Stimulated activated CD4-positive, alpha-beta T cell treated with anti-CD3 and anti-CD28 coated beads, Interleukin-2, amount 100 ng/mL, for 48 hours (primary cell): ENCODE results near the gene OR10G3.

Experiments used
- DNase-seq, 2 donors: peaks; one replicate each; pipeline ENCODE4 v3.0.0-alpha.2; 2020

OR10G3 gene

GRCh38 chr14:21535545-21536417 is 44.1 kb downstream of the OR10G3 start:
- no peak for DNase-seq

- no peak for DNase-seq
These were observed 45.3 kb downstream of the OR10G3 start for GRCh38 chr14:21534576-21534975.

GRCh38 chr14:21533294-21533693 is 46.6 kb downstream of the OR10G3 start:
- DNase-seq, result no peak

- no peak for DNase-seq
These were observed 50.4 kb downstream of the OR10G3 start for GRCh38 chr14:21529515-21529914.

- no peak for DNase-seq
These were observed 51.2 kb downstream of the OR10G3 start for GRCh38 chr14:21528381-21529348.

GRCh38 chr14:21527318-21527679 is 52.6 kb downstream of the OR10G3 start:
- DNase-seq, result no peak

- DNase-seq, result no peak
These were observed 53.1 kb downstream of the OR10G3 start for GRCh38 chr14:21526672-21527317.

- peak; percentile 54 to 62 for DNase-seq
These were observed 53.8 kb downstream of the OR10G3 start, which contains the start of gene SALL2 for GRCh38 chr14:21525962-21526671. SALL2 (minus strand) TSS chr14:21526346; CDS start chr14:21526127, 219 bp downstream.

GRCh38 chr14:21525571-21525961 is 54.3 kb downstream of the OR10G3 start:
- no peak for DNase-seq

- DNase-seq, result no peak
These were observed 55.0 kb downstream of the OR10G3 start for GRCh38 chr14:21524575-21525490.

GRCh38 chr14:21523203-21523602 is 56.7 kb downstream of the OR10G3 start:
- DNase-seq, result no peak

GRCh38 chr14:21521501-21521900 is 58.4 kb downstream of the OR10G3 start:
- no peak for DNase-seq

- no peak for DNase-seq
These were observed 59.1 kb downstream of the OR10G3 start for GRCh38 chr14:21520767-21521166.

- no peak for DNase-seq
These were observed 61.2 kb downstream of the OR10G3 start for GRCh38 chr14:21518725-21519124.
